GM18873 (cell line): ENCODE data around the gene EEF1AKMT1.

Experiments
- ATAC-seq: cut with Tn5 transposase; IDR thresholded peaks from one replicate; pipeline ENCODE4 v1.9.1; 2021; ENCODE audit warnings: mild to moderate bottlenecking, moderate library complexity, moderate number of reproducible peaks; ENCODE audit not compliant: unreplicated experiment, low FRiP score

Gene EEF1AKMT1

GRCh38 chr13:20773194-20774080, at the start of gene EEF1AKMT1:
EEF1AKMT1 (minus strand) TSS chr13:20773961; CDS start chr13:20757598, 16,363 bp downstream.
- peak; percentile 79 for ATAC-seq

GRCh38 chr13:20823071-20823470, 49.3 kb upstream of the EEF1AKMT1 start:
- no peak for ATAC-seq

- no peak for ATAC-seq
Observed at GRCh38 chr13:20822406-20822805, 48.6 kb upstream of the EEF1AKMT1 start.

- no peak for ATAC-seq
Observed at GRCh38 chr13:20819715-20820114, 46.0 kb upstream of the EEF1AKMT1 start.

GRCh38 chr13:20815464-20815863, 41.7 kb upstream of the EEF1AKMT1 start:
- no peak for ATAC-seq

- ATAC-seq: no peak
Observed at GRCh38 chr13:20814224-20814910, 40.6 kb upstream of the EEF1AKMT1 start.

GRCh38 chr13:20812890-20813289, 39.1 kb upstream of the EEF1AKMT1 start:
- no peak for ATAC-seq

GRCh38 chr13:20810808-20811207, 37.0 kb upstream of the EEF1AKMT1 start:
- ATAC-seq: no peak

- no peak for ATAC-seq
Observed at GRCh38 chr13:20808874-20809273, 35.1 kb upstream of the EEF1AKMT1 start.

- no peak for ATAC-seq
Observed at GRCh38 chr13:20803180-20803965, 29.6 kb upstream of the EEF1AKMT1 start.

- ATAC-seq: no peak
Observed at GRCh38 chr13:20801707-20802106, 27.9 kb upstream of the EEF1AKMT1 start.

GRCh38 chr13:20799726-20800416, 26.1 kb upstream of the EEF1AKMT1 start:
- no peak for ATAC-seq

- ATAC-seq: no peak
Observed at GRCh38 chr13:20798027-20798426, 24.3 kb upstream of the EEF1AKMT1 start.

- ATAC-seq: no peak
Observed at GRCh38 chr13:20796791-20797508, 23.2 kb upstream of the EEF1AKMT1 start.

- ATAC-seq: no peak
Observed at GRCh38 chr13:20789665-20790064, 15.9 kb upstream of the EEF1AKMT1 start.

GRCh38 chr13:20788312-20788711, 14.6 kb upstream of the EEF1AKMT1 start:
- no peak for ATAC-seq

- ATAC-seq: no peak
Observed at GRCh38 chr13:20787180-20787579, 13.4 kb upstream of the EEF1AKMT1 start.

- peak; percentile 69 for ATAC-seq
Observed at GRCh38 chr13:20782116-20782708, 8.5 kb upstream of the EEF1AKMT1 start.

GRCh38 chr13:20780317-20780716, 6.6 kb upstream of the EEF1AKMT1 start:
- no peak for ATAC-seq
